Vagina (tissue), 2 donors: ENCODE measurements around the gene SLC39A11.

Experiments
- POLR2AphosphoS5 ChIP-seq, 2 donors: sonication (generic); formaldehyde crosslinking; IDR thresholded peaks; one replicate each; pipeline ENCODE4 v1.9.0; 2017; ENCODE audit warnings: antibody characterized with exemption in 2 of 2, mild to moderate bottlenecking in 2 of 2, low read depth in 1 of 2; ENCODE audit not compliant: insufficient read depth in 1 of 2
- TF ChIP-seq, protein P1 (sequence below), 3 experiments: fragments of 450-650 bp in 2 of 3; fragments of 200-600 bp in 1 of 3; sonication (generic) in 1 of 3; IDR thresholded peaks; one replicate each; pipeline ENCODE4 v1.5.1; 2017 to 2019; ENCODE audit warnings: antibody characterized with exemption in 3 of 3, mild to moderate bottlenecking in 2 of 3, moderate library complexity in 2 of 3

- no peak for TF ChIP-seq POLR2AphosphoS5 (IDR thresholded peaks at IDR 0.05; ENCODE audit: insufficient read depth in 1 of 2, low read depth in 1 of 2)
- TF ChIP-seq, protein P1, sequence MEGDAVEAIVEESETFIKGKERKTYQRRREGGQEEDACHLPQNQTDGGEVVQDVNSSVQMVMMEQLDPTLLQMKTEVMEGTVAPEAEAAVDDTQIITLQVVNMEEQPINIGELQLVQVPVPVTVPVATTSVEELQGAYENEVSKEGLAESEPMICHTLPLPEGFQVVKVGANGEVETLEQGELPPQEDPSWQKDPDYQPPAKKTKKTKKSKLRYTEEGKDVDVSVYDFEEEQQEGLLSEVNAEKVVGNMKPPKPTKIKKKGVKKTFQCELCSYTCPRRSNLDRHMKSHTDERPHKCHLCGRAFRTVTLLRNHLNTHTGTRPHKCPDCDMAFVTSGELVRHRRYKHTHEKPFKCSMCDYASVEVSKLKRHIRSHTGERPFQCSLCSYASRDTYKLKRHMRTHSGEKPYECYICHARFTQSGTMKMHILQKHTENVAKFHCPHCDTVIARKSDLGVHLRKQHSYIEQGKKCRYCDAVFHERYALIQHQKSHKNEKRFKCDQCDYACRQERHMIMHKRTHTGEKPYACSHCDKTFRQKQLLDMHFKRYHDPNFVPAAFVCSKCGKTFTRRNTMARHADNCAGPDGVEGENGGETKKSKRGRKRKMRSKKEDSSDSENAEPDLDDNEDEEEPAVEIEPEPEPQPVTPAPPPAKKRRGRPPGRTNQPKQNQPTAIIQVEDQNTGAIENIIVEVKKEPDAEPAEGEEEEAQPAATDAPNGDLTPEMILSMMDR (IDR thresholded peaks at IDR 0.05) = no peak
Measured at GRCh38 chr17:72940496-72940895, 152.0 kb downstream of the SLC39A11 start.
